ENCODE results near the gene CSMD2. TPM values are rescaled to one million over a fixed set of nuclear protein-coding genes. Genes with fewer than 3 reads are reported as not detected.

CSMD2 gene
- total RNA-seq, 2 experiments from 2014 or later: not detected

DNA sequence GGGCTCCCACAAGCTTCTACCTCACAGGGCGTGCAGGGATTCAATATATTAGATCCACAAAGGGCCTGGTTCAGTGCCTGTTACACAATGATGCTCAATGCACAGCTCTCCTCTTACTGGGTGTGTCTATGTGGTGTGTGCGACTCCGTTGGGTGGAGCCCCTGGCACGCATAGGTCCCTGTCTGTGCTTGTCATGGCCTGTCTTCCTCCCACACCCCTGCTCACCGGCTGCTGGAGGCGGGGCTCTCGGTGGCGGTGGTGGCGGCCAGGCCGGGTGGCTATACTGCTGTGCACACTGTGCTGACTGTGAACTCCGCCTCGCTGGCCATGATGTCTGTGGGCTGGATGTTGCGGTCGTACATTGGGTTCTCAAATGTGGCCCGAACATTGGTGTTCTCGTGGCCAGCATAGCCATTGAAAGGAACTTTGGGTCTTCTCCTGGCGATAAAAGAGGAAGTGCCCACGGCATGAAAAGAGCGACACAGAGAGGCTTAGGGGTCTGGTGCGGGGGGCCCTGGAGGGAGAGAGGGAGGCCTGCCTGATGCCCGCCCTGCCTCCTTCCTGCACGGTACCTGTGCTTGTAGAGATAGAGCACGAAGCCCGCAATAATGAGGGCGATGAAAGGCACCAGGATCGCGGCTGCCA lies 645.7 kb downstream of the CSMD2 start:
- Histone ChIP-seq H3K79me2 (ENCODE audit: insufficient read depth, low read depth, low read length) (no peaks in the 10 kb centered on the region), H4K20me1 (ENCODE audit: insufficient read depth, low read length) (no peaks in the 10 kb centered on the region), H3K27ac (ENCODE audit: low read depth, low read length, poor library complexity, severe bottlenecking) (no peak overlapping the region), H3K36me3 (ENCODE audit: insufficient read depth, low read length) (no peaks in the 10 kb centered on the region), H3K4me1 (ENCODE audit: insufficient read depth, low read length, poor library complexity, severe bottlenecking) (no peaks in the 10 kb centered on the region), H2AFZ (ENCODE audit: low read length) (no peak overlapping the region), H3K4me2 (ENCODE audit: low read length) (no peak overlapping the region), H3K4me3 (ENCODE audit: low read depth, low read length, poor library complexity, severe bottlenecking) (no peak overlapping the region), H3K9me3 (ENCODE audit: low read length) (no peaks in the 10 kb centered on the region), H3K9me2 (ENCODE audit: insufficient read depth, low read length) (no peaks in the 10 kb centered on the region)
- POLR2A ChIA-PET: no interaction called here
- CTCF ChIA-PET (ENCODE audit: unreplicated experiment): no interaction called here
- TF ChIP-seq EZH2phosphoT487 (IDR thresholded peaks at IDR 0.05; ENCODE audit: borderline replicate concordance, low read depth, low read length) (no peak), CTCF (conservative IDR thresholded peaks at IDR 0.05; ENCODE audit: low read length) (no peak)
- no peak for DNase-seq (ENCODE audit: low spot score)
- no TSS peak for BruUV-seq (replicated peaks)
- intact Hi-C loops (cut with micrococcal nuclease; ENCODE audit: unreplicated experiment): no loop called here

GRCh38 chr1:33517596-33518250 lies 647.3 kb downstream of the CSMD2 start:
- ChIA-PET CTCF (ENCODE audit: unreplicated experiment) (no interaction called here), POLR2A (no interaction called here)
- no TSS peak for BruUV-seq (replicated peaks)
- no peaks in the 10 kb centered on the region for H3K9me3 ChIP-seq (ENCODE audit: low read length)
- no peaks in the 10 kb centered on the region for H3K4me1 ChIP-seq (ENCODE audit: insufficient read depth, low read length, poor library complexity, severe bottlenecking)
- no peaks in the 10 kb centered on the region for H3K79me2 ChIP-seq (ENCODE audit: insufficient read depth, low read depth, low read length)
- H3K27ac ChIP-seq (ENCODE audit: low read depth, low read length, poor library complexity, severe bottlenecking): no peak overlapping the region
- no peak overlapping the region for H3K4me3 ChIP-seq (ENCODE audit: low read depth, low read length, poor library complexity, severe bottlenecking)
- no peaks in the 10 kb centered on the region for H3K9me2 ChIP-seq (ENCODE audit: insufficient read depth, low read length)
- intact Hi-C loops (cut with micrococcal nuclease; ENCODE audit: unreplicated experiment): no loop called here
- DNase-seq (ENCODE audit: low spot score): no peak
- H4K20me1 ChIP-seq (ENCODE audit: insufficient read depth, low read length): no peaks in the 10 kb centered on the region
- H2AFZ ChIP-seq (ENCODE audit: low read length): no peak overlapping the region
- TF ChIP-seq EZH2phosphoT487 (IDR thresholded peaks at IDR 0.05; ENCODE audit: borderline replicate concordance, low read depth, low read length) (no peak), CTCF (conservative IDR thresholded peaks at IDR 0.05; ENCODE audit: low read length) (no peak)
- H3K36me3 ChIP-seq (ENCODE audit: insufficient read depth, low read length): no peaks in the 10 kb centered on the region
- no peak overlapping the region for H3K4me2 ChIP-seq (ENCODE audit: low read length)

GRCh38 chr1:33516891-33517567 lies 648.0 kb downstream of the CSMD2 start:
- TF ChIP-seq CTCF (conservative IDR thresholded peaks at IDR 0.05; ENCODE audit: low read length): no peak
- TF ChIP-seq EZH2phosphoT487 (IDR thresholded peaks at IDR 0.05; ENCODE audit: borderline replicate concordance, low read depth, low read length): no peak
- H3K27ac ChIP-seq (ENCODE audit: low read depth, low read length, poor library complexity, severe bottlenecking): no peak overlapping the region
- no peaks in the 10 kb centered on the region for H3K9me3 ChIP-seq (ENCODE audit: low read length)
- no peak for DNase-seq (ENCODE audit: low spot score)
- H3K4me3 ChIP-seq (ENCODE audit: low read depth, low read length, poor library complexity, severe bottlenecking): no peak overlapping the region
- CTCF ChIA-PET (ENCODE audit: unreplicated experiment): no interaction called here
- H3K9me2 ChIP-seq (ENCODE audit: insufficient read depth, low read length): no peaks in the 10 kb centered on the region
- no TSS peak for BruUV-seq (replicated peaks)
- intact Hi-C loops (cut with micrococcal nuclease; ENCODE audit: unreplicated experiment): no loop called here
- H3K4me2 ChIP-seq (ENCODE audit: low read length): no peak overlapping the region
- H3K36me3 ChIP-seq (ENCODE audit: insufficient read depth, low read length): no peaks in the 10 kb centered on the region
- POLR2A ChIA-PET: no interaction called here
- H3K79me2 ChIP-seq (ENCODE audit: insufficient read depth, low read depth, low read length): no peaks in the 10 kb centered on the region
- no peaks in the 10 kb centered on the region for H4K20me1 ChIP-seq (ENCODE audit: insufficient read depth, low read length)
- no peak overlapping the region for H2AFZ ChIP-seq (ENCODE audit: low read length)
- H3K4me1 ChIP-seq (ENCODE audit: insufficient read depth, low read length, poor library complexity, severe bottlenecking): no peaks in the 10 kb centered on the region
